Dermis blood vessel endothelial cell (primary cell): ENCODE data around the gene VWC2L. TPM values are rescaled to one million over a fixed set of nuclear protein-coding genes. Genes with fewer than 3 reads are reported as not detected.

Experiments used
- DNase-seq: peaks from one replicate; pipeline ENCODE4 v3.0.0; 2010
- total RNA-seq: library from RNA; depleted of rRNA; stranded (reverse); fragments of >200 nt; gene quantifications from 2 replicates; pipeline ENCODE4 v1.2.3, GENCODE V29; 2014

Gene VWC2L
- total RNA-seq, 1 donor from 2014 or later: not detected

DNA sequence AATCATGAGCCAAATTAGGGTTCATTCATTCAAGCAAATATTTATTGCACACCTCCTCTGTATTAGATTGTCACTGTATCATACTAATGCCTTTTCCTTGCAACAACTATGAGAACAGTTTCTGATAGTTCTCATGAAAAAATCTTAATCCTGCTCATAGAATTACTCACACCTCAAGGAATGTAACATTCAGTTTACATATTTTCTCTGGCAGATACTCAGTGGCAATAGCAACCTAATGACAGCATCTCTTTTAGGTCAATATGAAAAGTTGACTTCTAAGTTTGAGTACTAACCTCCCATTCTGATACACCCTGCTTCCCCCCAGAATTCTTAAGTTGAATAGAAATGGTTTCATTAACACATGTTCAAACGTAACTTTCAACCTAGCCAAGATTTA is 132.0 kb downstream of the VWC2L start:
- no peak for DNase-seq

DNA sequence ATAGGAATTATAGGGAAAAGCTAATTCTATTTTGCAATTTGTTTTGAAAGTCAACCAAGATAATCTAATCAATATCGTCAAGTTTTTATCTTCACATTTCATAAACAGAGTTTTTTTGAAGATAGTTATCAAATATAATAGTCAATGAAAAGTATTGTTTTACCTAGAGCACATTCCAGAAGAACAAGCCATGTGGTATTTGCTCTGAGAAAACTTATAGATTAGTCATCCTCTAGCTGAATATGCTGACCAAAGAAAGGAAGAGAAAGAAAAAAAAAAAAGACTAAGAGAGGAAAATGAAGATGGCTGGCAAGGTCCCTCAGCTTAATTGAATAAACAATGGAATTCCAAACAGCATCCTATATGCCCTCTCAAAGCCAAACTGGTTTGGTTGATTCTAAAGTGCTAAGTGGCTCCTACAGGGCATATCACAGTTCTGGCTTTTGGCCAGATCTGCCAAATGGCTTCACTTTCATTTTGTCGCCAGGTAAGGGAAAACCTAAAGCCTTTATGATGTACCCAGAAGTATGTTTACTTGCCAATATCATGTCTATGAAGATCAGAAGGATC is 132.6 kb downstream of the VWC2L start:
- no peak for DNase-seq

DNA sequence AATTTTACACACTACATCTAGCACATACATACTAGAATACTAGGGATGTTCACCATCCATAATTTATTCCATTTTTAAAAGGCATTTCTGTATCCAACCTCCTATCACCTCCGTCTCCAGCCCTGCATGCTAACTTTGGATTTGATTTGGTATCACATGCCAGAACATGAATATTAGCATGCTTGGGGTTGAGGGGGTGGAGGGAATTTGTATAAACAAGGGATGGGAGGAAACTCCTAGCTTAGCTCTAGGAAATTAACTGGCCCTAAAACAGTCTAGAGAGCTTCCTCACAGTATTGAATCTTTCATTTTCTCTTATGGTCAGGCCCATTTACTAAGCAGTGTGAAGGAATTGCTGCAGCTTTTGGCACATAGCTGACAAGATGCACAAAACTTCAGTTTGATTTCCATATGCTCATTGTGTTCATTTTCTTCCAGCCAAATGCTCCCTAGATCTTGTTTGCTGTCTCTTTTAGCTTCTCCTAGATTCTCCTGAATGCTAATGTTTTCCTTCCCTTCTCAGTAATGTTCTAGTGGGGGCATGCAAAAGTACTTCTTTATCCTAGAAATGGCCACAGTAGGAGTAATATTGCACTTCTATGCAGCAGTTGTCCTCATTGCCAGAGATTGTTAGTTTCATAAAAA is 135.2 kb downstream of the VWC2L start:
- no peak for DNase-seq

DNA sequence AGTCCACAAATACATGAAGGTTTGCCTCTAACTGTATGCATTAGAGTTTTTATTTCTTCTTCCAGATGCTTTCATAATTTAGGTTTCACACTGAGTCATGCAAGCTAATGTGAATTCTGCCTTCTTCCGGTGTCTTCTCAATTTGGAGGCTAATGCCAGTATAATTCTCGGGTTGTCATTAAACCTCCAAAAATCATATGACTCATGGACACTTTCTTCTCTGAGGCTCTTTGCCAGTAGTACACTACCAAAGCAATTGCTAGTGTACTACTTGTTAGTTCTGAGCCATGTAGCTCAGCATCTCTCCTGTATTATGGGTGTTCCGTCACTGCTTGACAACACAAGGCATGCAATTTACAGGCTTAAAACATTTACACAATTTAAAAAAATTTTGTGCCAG is 137.1 kb downstream of the VWC2L start:
- no peak for DNase-seq

DNA sequence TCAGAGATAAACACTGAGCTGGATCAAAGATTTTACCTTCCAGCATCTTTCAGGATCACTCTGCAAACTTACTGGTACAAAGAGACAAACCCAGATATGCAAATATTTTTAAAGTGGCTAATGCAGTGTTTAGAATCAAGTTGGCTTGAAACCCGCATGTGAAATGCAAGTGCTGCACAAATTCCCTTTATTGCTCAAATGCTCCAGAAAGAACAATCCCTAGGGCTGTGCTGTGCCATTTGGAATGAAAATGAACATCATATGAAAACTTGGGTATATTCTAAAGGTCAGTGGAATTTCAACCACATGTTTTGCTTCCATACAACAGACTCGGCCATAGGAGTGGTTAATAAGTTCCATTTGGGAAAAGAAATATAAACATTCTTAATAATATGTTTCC is 139.1 kb downstream of the VWC2L start:
- no peak for DNase-seq

DNA sequence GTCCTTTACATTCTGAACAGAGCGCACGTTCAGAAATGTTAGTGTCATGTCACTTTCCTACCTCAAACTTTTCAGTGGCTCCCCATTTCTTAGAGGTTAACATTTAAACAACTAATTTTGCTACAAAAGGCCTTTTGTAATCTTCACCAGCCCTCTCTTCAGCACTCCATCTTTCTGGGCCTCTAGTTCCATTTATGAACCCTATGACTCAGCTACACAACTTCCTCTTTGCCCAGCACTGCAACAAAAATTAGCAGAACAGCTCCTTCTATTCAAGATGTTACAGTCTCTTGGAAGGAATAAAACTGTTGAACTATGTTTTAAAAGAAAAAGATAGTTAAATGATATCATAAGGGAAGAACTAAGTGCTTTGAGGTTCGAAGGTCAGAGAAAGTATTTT is 139.9 kb downstream of the VWC2L start:
- no peak for DNase-seq

DNA sequence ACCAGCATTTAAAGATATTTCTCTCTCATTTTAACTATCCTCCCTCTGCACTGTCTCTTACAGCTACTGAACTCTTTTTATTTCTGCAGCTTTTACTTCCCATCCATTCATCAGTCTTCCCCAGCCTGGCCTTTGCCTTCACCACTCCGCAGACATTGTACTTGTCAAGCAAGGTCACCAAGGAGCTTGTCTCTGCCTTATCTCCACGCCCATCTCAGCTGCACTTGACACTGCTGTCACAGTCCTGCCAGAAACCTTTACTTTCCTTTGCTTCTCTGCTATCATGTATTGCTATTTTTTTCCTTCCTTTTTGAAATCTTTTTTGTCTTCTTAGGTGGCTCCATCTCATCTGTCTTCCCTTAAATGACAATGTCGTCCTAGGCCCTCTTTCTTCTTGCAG is 147.0 kb downstream of the VWC2L start:
- DNase-seq: no peak

DNA sequence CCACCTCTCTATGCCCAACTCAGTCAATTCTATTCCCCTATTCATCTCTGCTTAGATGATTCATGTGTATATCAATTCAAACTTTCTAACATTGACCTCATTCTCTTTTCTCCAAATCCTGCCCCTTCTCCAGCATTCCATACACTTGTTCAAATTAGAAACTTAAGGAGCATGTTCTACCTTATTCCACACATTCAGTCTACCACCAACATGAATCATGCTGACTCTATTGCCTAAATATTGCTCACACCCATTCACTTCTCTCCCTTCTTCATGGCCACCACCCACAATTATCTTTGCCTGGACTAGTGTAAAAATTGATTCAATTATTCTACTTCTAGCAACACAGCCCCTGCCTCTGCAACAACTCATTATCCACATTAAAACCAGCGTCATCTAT is 147.5 kb downstream of the VWC2L start:
- DNase-seq: no peak

DNA sequence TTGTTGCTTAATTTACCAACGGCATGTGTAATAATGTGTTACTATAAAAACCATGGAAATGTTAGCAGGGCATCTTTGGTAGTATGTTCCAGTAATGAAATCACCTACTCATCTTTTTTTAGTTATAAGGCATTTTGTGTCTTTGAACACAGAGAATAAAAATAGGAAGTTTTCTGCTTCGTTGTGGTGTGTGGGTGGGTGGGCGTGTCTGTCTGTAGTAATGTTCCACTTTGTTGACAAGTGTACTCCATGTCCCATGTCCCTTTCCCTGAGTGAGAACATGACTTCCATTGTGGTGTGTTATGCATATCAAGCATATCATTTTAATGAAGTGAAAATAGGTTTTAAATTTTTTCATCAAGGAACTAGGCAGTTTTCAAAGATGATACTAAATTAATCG is 149.3 kb downstream of the VWC2L start:
- no peak for DNase-seq

DNA sequence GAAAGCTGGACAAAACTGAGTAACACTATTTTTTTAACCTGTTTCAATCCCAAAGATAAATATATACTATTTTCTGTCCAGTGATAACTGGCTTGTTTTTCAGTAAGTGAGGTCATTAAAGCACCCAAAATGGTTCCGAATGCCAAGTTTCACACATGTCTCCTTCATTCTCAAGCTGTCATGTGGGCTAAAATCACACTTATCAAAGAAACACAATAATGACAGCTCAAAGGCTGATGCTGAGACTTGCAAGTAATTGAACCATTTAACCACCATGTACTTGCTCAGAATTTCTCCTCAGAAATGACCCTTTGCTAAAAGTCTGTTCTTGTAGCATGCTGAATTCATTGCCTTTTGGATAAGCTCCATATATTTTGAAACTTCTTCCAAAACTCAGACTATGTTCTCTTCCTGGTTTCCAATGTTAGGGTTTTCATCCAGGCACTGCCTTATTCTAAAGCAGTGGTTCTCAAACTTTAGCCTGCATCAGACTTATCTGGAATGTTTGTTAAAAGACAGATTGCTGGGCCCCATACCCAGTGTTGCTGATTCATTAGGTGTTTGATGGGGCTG is 149.8 kb downstream of the VWC2L start:
- DNase-seq: no peak

DNA sequence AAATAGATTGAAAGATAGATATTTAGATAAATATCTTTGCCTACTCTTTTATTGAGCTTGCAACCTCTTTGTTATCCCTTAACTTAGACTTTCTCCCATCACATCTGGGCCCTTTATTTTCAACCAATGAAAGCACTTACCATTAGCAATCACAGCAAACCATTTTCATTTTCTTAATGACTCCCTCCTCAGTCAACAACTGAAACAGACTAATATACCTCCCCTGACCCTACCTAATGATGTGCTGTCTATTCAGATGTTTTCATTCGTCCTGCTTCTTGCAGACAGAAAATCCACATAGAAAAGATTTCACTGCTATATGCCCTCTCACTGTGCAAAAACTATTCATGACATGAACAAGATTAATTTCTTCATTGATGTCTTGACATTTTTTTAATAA is 154.4 kb downstream of the VWC2L start:
- DNase-seq: no peak

DNA sequence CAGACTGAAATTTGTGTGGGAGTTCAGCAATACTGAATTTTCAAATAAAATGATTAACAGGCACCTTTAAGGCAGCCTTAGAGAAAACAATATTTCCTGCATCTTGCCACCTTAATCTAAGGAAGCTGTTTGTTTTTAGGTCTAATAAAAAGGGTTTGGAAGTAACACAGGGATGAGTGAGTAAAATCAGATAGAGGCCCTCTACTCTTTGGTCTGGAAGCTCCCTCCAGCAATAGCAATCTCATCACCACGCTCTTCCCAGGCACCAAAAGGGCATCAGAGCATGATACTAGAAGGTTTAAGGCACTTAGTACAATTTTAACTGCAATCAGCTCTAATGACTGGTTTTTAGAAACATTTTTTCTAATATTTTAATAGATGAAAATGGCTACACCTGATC is 155.6 kb downstream of the VWC2L start:
- DNase-seq: no peak

DNA sequence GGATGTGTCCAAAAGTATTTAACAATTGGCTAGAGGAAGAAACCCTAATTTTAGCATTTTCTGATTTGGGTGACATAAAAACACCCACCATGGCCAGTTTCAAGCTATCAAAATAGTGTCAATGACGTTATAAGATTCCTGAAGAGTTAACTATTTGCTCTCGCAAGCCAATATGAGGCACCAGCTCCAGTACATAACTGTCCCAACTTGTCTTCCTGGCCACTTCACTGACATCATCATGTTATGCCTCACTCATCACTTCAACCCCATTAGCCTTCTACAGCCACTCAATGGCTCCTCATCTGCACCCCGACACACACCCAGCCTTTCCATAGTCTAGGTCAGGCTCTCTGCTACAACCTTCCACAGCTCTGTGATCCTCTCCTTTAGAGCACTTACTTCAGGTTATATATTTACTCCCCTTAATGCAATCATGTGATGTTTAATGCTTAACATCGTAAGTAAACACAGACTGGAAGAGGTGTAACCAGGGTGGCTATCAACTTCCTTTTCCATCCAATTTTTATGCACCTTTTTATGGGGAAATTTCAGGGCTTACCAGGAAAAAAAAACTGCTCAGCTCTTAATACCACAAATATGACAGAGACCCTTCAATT is 158.7 kb downstream of the VWC2L start:
- DNase-seq: no peak

DNA sequence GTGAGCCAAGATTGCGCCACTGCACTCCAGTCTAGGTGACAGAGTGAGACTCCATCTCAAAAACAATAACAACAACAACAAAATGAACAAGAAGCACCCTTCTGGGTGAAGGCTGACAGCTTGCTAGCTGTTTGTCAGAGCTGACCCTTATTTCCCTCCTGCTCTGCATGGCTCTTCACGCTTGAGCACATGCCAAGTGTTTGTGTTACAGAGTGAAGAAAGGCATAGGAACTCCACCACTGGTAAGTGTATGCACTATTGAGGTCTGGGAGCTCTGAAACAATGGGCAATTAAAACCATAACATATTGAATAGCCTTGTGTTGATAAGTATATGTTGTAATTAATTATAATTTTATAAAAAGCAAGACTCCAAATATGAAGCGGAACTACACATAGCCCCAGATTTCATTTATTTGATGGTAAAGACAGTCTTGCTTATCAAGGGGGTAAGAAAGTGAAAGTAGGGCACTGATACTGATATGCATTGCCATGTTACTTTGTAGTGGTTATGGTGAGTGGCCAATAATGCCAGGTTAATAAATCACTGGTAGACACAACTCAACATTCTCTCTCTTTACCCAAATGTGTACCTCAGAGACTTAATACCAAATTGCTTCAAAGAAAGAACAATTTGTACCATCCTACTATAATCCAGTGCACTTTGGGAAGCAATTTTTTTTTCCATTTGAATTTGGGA is 163.4 kb downstream of the VWC2L start:
- DNase-seq: no peak

DNA sequence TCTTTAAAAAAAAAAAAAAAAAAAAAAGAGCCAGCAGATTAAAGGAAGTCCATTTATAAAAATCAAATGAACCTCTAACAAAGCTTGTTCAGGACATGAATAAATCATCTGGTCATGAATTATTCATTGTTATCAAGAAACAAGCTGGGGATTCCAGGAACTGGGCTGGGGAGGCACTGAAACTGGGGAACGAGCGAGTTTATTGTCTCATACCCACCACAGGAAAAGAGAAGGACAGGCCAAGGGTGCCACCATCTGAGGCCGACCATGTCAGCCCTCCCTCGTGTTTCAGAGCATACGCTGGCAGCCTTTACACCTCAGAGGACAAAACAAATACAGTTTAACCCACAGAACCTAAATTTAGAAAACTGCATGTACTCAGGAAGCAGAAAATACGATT is 164.2 kb downstream of the VWC2L start:
- DNase-seq: no peak

DNA sequence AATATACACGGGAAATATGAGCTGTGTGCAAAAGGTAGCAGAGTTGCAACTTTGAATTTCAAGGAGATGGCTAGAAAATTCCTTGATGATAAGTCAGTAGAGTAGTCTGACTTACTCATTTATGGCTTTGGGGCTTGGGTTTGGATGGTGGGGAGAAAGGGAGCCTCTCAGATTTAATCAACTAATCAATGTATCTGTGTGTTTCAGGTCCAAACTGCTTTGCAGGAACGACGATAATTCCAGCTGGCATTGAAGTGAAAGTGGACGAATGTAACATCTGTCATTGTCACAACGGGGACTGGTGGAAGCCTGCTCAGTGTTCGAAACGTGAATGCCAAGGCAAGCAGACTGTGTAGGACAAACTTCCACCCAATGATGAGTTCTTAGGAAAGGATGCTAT is 164.6 kb downstream of the VWC2L start:
- no peak for DNase-seq

DNA sequence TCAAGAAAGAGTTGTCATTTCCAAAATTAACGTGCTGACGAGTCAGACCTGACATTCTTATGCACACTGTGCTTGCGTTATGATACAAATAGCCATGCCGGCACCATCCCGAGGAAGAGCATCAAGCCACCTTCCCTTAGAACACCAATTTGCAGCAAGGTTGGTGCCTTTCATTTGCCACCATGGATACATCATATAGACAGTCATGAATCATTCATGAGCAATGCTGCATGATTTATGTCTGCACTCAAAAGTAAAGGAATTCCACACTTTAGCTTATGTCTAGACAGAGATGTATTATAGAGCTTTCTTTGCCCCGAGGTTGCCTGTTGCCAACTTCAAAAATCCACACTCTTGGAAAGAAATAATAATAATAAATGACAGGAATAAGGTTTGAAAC is 166.9 kb downstream of the VWC2L start:
- DNase-seq: no peak

DNA sequence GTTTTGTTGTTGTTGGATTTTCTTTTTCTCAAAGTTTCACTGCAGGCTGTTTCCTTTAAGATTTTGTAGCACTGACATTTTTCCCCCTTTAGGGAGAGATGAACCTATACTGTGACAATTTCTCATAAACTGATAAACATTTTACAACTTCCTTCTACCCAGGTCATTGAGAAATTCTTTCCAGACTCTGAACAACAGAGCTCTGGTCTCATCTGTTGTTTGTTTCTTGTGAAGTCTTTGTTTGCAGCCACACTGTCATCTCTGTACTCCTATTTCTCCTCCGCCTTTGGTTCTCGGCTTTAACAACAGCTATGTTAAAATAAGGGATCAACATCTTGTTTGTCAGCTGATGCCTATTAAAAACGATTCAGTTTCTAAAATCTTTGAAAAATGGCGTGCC is 167.6 kb downstream of the VWC2L start:
- no peak for DNase-seq

DNA sequence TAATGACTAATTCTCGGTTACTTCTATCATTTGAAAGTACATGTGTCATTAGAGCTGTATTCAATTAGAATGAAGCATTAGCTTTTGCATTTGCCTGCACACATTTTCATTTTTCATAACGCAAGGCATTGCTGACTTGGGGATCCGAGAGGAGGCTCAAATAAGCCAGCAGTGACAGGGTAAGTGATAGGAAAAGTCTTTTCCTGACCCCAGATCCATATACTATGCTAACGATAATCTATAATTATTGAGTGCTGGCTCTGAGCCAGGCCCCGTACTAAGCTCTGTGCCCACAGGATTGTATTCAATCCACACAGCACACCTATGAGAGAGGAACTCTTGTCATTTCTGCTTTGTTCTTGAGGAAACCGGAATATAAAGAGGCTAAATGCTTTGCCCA is 168.2 kb downstream of the VWC2L start:
- no peak for DNase-seq

DNA sequence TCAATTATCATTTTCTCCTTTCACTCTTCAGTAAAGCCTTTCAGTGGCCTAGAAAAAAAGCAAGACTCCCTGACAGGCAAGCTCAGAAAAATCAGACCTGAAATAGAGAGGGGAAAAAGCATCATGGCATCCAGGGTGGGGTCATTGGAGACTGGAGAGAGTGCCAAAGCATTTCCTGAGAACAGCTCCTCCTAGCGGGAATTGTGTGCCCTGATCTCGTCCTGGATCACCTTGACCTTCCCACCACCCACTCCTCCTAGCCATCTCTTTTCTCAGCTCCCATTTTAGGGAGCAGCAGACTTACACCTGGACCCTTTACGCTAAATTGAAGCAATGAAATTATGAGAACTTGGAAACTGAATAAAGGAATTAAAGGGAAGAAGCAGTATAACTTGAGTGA is 176.6 kb downstream of the VWC2L start:
- no peak for DNase-seq

DNA sequence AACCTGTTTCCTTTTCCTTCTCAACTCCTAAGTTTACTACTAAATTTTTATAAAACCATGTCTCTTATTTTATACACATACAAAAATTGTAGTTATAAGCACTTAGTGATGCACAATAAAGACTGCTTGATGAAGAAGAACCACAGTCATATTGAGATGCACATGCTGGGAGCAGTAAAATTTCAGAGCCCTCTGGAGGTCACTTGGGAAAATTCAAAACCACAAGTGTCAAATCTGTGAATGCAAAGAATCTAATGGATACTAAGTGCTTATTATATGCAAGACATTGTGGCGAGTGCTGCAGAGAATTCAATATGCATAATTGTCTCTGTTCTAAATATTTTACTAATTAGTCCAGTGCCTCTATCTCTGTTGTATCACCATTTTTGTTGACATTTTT is 180.5 kb downstream of the VWC2L start:
- DNase-seq: no peak

DNA sequence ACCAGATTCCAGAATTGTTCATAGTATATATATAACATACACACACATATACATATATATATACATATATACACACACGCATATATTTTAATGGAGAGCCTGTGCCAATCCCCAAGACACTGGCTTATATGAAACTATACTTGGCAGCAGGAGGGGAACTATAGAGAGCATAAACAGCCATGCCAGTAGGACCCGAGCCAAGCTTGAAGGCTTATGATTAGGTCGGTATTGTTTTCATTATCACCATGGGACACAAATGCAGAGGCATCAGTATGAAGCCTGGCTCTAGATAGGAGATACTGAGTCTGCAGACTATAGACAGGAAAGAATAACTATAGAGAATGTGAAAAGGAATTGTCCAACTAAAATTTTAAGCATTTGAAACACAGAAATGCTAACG is 181.2 kb downstream of the VWC2L start:
- DNase-seq: no peak

DNA sequence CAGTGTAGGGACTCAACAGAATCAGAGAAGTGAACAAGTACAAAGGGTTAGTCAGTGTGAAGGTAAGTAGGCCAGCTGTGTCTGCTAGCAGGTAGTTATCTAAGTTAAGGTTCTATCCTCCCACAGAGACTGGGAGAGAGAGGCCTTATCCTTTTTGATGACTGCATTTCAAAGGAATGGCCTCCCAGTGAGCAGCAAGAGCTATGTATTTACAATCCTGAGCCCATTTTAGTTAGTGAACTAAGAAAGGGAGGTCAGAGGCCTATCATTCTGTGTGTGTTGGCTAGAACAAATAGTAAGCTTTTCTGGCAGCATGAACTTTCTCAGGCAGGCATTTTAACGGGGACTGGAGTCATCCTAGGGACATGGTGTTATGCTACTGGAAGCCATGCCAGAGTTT is 182.9 kb downstream of the VWC2L start:
- no peak for DNase-seq
